HG02973 (cell line): ENCODE results near the gene ADGB.

Experiments
- ATAC-seq: cut with Tn5 transposase; IDR thresholded peaks from one replicate; pipeline ENCODE4 v1.9.1; 2021; ENCODE audit warnings: moderate library complexity; ENCODE audit not compliant: unreplicated experiment

Gene ADGB

GRCh38 chr6:146628350-146628749 is 29.6 kb downstream of the ADGB start:
- ATAC-seq, result no peak

GRCh38 chr6:146634022-146634421 is 35.2 kb downstream of the ADGB start:
- no peak for ATAC-seq

GRCh38 chr6:146635165-146635564 is 36.4 kb downstream of the ADGB start:
- ATAC-seq, result no peak

- no peak for ATAC-seq
These were observed 37.7 kb downstream of the ADGB start for GRCh38 chr6:146636481-146636880.

- no peak for ATAC-seq
These were observed 44.1 kb downstream of the ADGB start for GRCh38 chr6:146642921-146643320.

- ATAC-seq, result no peak
These were observed 52.2 kb downstream of the ADGB start for GRCh38 chr6:146650799-146651481.

- ATAC-seq, result no peak
These were observed 52.7 kb downstream of the ADGB start for GRCh38 chr6:146651482-146651863.

GRCh38 chr6:146657432-146657831 is 58.7 kb downstream of the ADGB start:
- ATAC-seq, result no peak

GRCh38 chr6:146664871-146665360 is 66.1 kb downstream of the ADGB start:
- ATAC-seq, result no peak

- ATAC-seq, result no peak
These were observed 68.1 kb downstream of the ADGB start for GRCh38 chr6:146666909-146667308.

GRCh38 chr6:146670161-146670560 is 71.4 kb downstream of the ADGB start:
- no peak for ATAC-seq

GRCh38 chr6:146673069-146673468 is 74.3 kb downstream of the ADGB start:
- ATAC-seq, result no peak

GRCh38 chr6:146679386-146679785 is 80.6 kb downstream of the ADGB start:
- ATAC-seq, result no peak

- no peak for ATAC-seq
These were observed 84.1 kb downstream of the ADGB start for GRCh38 chr6:146682919-146683318.

- no peak for ATAC-seq
These were observed 91.0 kb downstream of the ADGB start for GRCh38 chr6:146689806-146690205.

- no peak for ATAC-seq
These were observed 94.6 kb downstream of the ADGB start for GRCh38 chr6:146693342-146693741.

GRCh38 chr6:146697921-146698320 is 99.1 kb downstream of the ADGB start:
- no peak for ATAC-seq

- ATAC-seq, result peak; percentile 80
These were observed 101.4 kb downstream of the ADGB start for GRCh38 chr6:146700078-146700686.

- no peak for ATAC-seq
These were observed 102.9 kb downstream of the ADGB start for GRCh38 chr6:146701632-146702031.

- no peak for ATAC-seq
These were observed 110.4 kb downstream of the ADGB start for GRCh38 chr6:146709036-146709622.

GRCh38 chr6:146719387-146719786 is 120.6 kb downstream of the ADGB start:
- ATAC-seq, result no peak

- ATAC-seq, result no peak
These were observed 140.9 kb downstream of the ADGB start for GRCh38 chr6:146739696-146740095.
